ENCODE data around the gene CAB39. TPM values are rescaled to one million over a fixed set of nuclear protein-coding genes. Genes with fewer than 3 reads are reported as not detected.

CAB39 gene
- total RNA-seq, 1 donor from 2014 or later, result 78.7 TPM

DNA sequence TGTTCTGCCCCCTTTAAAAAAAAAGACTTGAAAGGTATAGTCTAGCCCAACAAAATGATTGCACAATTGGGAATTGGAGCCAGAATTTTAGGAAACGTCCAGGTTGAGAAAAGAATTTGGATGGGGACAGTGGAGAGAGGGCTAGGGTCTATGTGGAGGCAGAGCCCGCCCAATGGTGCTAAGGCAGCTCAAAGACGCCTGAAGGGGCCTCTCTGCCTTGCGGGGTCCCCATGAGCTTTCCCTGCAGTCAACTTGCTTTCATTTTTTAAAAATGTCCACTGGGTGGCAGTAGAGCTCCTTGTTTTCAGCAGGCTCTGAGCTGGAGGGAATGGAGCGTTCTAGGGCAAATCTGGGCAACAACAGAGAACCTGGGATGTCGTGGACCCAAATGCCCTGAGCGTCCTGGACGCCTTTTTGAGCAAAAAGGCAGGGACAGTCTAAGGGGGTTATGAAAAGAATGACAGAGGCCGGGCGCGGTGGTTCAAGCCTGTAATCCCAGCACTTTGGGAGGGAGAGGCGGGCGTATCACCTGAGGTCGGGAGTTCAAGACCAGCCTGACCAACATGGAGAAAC, 111.8 kb downstream of the CAB39 start:
- TF ChIP-seq CTCF (IDR thresholded peaks at IDR 0.05), result peak; percentile 73
- Histone ChIP-seq H3K4me3 (no peak overlapping the region), H3K36me3 (peaks cover 24% of the 10 kb centered on the region), H3K27me3 (ENCODE audit: low read depth) (peaks cover 40% of the 10 kb centered on the region), H3K9me3 (no peaks in the 10 kb centered on the region), H3K4me1 (peaks cover 17% of the 10 kb centered on the region), H3K27ac (no peak overlapping the region)
- peak; percentile 75 to 86 for ATAC-seq
- DNase-seq, result no peak
- intact Hi-C loops (cut with DNase I), result no loop called here

GRCh38 chr2:230825354-230825753, 112.7 kb downstream of the CAB39 start:
- Histone ChIP-seq H3K9me3 (no peaks in the 10 kb centered on the region), H3K4me1 (peaks cover 17% of the 10 kb centered on the region), H3K4me3 (no peak overlapping the region), H3K27me3 (ENCODE audit: low read depth) (peaks cover 44% of the 10 kb centered on the region), H3K36me3 (peaks cover 15% of the 10 kb centered on the region), H3K27ac (no peak overlapping the region)
- no peak for TF ChIP-seq CTCF (IDR thresholded peaks at IDR 0.05)
- DNase-seq (no peak), ATAC-seq (no peak)
- intact Hi-C loops (cut with DNase I), result no loop called here

DNA sequence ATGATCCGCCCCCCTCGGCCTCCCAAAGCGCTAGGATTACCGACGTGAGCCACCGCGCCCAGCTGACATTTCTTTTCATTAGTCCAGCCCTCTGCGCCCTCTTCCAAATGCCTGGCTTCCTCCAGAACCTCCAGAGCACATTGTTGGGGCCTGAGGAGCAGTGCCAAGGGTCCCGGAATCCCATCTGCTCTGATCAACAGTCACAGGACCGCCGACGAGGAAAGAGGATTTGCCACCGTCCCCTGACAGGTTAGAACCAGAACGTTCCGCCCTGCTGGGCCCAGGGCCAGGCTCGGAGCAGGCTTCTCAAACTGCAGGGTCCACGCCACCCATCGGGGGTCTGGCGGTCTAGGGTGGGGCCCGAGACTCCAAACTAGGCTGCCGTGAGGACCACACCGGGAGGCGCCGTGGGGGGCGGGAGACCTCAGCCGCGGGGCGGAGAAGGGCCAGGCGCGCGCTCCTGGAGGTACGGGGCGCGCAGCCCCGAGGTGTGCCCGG, 115.2 kb downstream of the CAB39 start:
- Histone ChIP-seq H3K9me3 (no peaks in the 10 kb centered on the region), H3K36me3 (no peaks in the 10 kb centered on the region), H3K27ac (no peak overlapping the region), H3K4me1 (peaks cover 17% of the 10 kb centered on the region), H3K4me3 (peak overlapping the region; percentile 39), H3K27me3 (ENCODE audit: low read depth) (peaks cover 44% of the 10 kb centered on the region)
- DNase-seq (no peak), ATAC-seq (no peak)
- no peak for TF ChIP-seq CTCF (IDR thresholded peaks at IDR 0.05)
- intact Hi-C loops (cut with DNase I), result no loop called here

- Histone ChIP-seq H3K4me1 (peaks cover 17% of the 10 kb centered on the region), H3K27me3 (ENCODE audit: low read depth) (peaks cover 44% of the 10 kb centered on the region), H3K36me3 (no peaks in the 10 kb centered on the region), H3K27ac (no peak overlapping the region), H3K9me3 (no peaks in the 10 kb centered on the region), H3K4me3 (peak overlapping the region; percentile 39)
- TF ChIP-seq CTCF (IDR thresholded peaks at IDR 0.05), result no peak
- intact Hi-C loops (cut with DNase I), result no loop called here
- peak; percentile 31 to 66 for ATAC-seq
- no peak for DNase-seq
Measured at GRCh38 chr2:230828272-230828961, 115.8 kb downstream of the CAB39 start.

DNA sequence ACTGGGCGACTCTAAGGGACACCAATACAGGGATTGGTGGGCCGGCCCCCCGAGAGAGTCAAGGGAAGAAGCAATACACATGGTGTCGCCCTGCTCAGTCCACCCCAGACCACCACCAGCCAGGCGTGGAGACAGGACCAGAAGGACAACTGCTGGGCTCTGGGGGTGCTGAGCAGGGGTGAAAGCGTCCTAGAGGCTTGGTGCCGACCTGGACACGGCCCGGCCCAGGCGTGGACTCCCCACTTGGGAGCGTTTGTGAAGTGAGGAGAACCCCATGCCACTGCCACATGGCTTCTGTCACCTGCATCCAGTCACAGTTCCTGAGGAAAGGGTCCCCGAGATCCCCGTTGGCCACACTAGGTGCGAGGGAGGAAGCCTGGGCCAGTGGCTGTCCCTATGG, 116.7 kb downstream of the CAB39 start:
- intact Hi-C loops (cut with DNase I), result no loop called here
- Histone ChIP-seq H3K36me3 (no peaks in the 10 kb centered on the region), H3K9me3 (no peaks in the 10 kb centered on the region), H3K27me3 (ENCODE audit: low read depth) (peaks cover 44% of the 10 kb centered on the region), H3K4me1 (peaks cover 14% of the 10 kb centered on the region), H3K4me3 (no peak overlapping the region), H3K27ac (no peak overlapping the region)
- ATAC-seq, result peak in 1 of 2 donors; percentile 5
- TF ChIP-seq CTCF (IDR thresholded peaks at IDR 0.05), result no peak
- DNase-seq, result no peak
